Hematopoietic multipotent progenitor cell treated with erythropoietin and hydrocortisone succinate and interleukin-3 and kit ligand, for 6 days (in vitro differentiated cells): ENCODE results near the gene KRTAP25-1.
A peak's percentile ranks its signal among the peaks of the same experiment; 100 is the strongest.

Source experiments
- DNase-seq: peaks from one replicate; pipeline ENCODE4 v3.0.0-alpha.2; 2015

The KRTAP25-1 gene, protein sequence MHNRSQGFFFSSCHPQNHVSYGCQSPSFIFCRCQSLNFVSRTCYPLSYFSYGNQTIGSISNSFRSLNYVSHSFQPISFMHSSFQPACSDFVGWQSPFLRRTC

DNA sequence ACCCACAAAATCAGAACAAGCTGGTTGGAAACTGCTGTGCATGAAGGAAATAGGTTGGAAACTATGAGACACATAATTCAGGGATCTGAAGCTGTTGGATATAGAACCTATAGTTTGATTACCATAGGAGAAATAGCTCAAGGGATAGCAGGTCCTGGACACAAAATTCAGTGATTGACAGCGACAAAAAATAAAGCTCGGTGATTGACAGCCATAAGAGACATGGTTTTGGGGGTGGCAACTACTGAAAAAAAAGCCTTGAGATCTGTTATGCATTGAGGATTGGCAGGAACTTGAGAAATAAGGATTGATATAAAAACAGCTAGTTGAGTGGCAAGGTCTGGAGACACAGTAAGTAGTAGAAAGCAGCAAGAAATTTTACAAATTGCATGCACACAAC, at the start of gene KRTAP25-1:
Gene KRTAP25-1 (minus strand): TSS at position 300 of the 400 bp plus-strand sequence. CDS start 24 bp downstream, at position 276.
- DNase-seq, result no peak

DNA sequence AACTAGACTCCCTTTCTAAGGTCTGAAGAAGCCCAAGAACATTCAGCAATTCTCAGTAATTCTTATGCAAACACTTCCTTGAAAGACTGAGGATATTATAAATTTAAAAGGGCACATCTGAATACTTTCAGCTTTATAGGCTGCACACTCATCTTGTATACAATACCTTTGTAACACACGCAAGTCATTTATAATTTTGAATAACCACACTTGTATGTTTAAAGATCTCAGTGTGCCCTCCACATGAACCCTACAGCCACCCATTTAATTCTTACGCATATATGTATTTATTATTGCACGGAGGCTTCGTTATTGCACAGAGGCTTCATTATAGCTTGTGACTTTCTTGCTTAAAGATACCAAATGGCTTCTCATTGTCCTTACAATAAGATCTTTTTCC, 49.4 kb upstream of the KRTAP25-1 start:
- DNase-seq, result no peak

DNA sequence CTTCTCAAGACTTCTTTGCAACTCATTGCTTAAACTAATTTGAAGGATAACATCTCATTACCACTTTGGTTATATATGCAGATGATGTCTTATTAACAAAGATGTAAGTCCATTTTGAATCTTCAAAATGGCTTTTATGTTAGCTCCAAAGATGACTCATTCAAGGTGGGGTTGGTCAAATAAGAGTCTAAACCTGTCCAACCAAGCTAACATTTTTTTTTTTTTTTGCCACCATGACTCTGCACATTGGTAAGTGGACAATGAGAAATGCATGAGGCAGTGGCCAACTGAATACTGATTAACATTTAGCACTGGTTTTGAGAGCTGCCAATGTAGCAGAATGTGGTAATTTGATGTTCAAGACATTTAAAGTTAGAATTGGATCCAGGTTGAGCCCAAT, 48.5 kb upstream of the KRTAP25-1 start:
- no peak for DNase-seq

DNA sequence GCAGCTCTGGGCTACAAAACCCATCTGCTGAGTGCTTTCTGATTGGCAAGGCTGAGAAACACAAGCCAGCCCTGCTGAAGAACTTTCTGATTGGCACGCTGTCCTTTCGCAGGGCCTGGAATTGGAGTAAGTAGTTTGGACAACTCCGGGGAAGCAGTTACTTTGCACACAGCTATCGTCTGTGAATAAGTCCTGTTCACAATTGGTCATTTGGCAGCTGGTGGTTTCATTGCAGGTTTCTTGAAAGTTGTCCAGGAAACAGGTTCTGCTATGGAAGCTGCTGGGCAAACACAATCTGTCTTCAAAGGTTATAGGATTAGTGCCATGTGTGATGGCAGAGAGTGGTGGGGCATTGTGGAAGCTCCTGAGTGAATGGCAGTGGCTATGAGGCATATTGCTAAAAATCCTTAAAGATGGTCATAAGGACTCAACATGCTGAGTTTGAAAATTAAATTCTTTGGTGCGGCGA, 48.0 kb upstream of the KRTAP25-1 start, which contains the start of gene KRTAP27-1:
Gene KRTAP27-1 (minus strand): TSS at position 419 of the 469 bp plus-strand sequence. CDS start 26 bp downstream, at position 393.
- DNase-seq, result no peak

DNA sequence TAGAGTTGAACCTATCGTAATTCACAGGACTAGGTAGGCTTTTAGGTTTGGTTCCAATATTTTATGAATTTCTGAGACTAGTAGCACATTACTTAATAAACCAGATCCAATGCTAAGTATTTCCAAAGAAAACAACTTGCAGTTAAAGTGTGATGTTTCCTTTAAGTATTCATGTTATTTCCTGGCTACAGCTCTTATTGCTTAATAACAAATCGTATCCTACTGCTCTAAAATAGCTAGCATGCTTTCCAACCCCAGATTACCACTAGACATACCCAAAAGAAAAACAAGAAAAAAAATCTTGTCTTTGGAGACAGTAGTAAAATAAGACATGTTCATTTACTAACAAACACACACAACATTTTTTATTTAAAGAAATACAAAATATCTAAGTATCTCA, 47.3 kb upstream of the KRTAP25-1 start:
- DNase-seq, result no peak

DNA sequence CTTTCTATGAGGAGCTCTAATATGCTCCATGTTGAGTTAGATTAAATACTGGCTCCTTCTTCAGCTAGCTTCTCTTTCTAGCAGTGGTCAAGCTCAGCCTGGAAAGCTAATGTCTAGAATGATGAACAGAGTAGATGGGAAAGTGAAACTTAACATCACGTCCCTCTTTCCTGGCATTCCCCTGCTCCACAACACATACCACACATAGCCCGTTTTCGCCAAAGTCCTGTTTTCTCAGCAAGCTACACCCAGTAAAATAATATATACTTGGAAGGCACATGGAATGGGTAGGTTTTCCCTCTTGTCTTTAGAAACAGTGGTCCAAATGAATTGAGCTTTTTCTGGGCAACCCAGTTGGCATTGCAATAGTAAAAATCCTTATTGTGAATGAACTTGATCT, 44.4 kb upstream of the KRTAP25-1 start:
- DNase-seq, result no peak

DNA sequence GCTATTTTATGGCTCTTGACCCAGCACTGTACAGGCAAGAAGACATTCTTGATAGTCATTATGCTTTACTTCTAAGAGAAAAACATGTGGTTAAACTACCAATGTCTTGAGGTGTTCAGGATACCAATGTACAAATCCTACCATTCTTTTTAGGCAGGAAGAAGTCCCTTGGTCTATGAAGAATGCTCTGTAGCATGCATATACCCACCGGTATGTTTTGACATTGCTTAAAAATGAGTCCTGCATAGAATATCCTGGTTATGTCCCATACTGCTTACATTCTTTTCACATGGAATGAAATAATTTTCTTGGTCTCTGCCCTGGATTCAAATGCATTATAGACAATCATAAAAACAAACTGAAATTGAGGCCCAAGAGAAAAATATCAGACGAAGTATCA, 43.4 kb upstream of the KRTAP25-1 start:
- no peak for DNase-seq

DNA sequence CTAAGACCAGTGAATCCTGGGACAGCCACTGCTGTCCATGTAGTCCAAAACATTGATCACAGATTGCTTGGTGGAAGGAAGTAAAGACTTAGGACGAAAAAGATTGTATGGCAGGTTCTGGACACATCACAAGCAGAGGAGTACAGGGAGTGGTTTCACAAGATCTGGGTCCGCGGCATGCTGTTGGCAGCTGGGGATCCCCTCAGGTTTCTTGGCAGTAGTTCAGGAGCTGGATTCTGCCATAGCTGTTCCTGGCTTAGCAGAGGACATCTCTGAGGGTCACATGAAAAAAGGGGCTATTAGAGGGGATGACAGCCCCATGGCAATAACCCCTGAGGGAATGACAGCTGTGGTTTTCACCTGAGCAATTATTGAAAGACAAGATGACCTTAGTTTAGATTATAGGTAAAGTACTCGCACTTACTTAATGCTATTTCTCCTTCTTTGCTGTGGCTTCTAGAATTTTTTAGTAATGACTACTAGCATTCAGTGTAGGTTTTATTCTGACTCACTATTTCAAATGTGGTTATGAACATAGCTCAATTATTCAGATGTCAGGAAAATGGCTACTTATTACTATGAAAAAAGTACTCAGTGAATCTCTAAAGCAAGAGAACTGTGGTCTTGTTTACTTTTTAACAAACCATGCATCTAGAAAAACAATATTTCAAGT, 40.0 kb upstream of the KRTAP25-1 start:
- DNase-seq, result no peak

DNA sequence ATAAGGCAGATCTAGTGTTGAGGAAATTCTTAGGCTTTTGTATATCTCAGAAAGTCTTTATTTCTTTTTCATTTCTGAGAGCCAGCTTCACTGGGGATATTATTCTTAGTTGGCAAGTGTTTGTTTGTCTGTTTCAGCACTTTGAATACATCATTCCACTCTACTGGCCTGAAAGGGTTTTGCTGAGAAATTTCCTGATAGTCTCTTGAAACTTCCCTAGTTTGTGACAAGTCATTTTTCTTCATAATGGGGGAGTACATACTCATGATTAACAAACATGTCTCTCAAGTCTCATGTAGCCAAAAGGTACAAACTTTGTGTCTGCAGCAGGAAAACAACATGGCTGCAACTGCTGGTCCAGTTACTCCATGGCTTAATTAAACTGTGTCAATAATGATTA, 37.1 kb upstream of the KRTAP25-1 start:
- no peak for DNase-seq

DNA sequence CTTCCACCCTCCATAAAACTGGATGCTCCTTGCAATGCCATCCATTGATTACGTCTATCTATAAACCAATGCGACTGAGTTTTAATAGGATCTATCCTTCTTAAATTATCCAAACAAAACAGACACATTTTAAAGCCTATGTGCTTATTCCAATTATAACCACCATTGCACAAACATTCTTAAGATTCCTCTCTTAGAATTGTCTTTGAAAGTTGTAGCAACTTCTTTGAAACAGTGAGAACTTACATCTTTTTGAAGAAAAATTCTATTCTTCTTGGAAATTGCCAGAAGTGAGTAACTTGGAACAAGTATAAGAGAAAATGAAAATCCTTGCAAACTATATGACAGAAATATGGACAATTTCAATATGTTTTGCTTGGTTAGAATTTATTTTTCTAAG, 30.9 kb upstream of the KRTAP25-1 start, which contains the start of gene KRTAP26-1:
Gene KRTAP26-1 (minus strand): TSS at position 101 of the 400 bp plus-strand sequence. CDS start 280 bp downstream, outside the sequence.
- DNase-seq, result no peak

DNA sequence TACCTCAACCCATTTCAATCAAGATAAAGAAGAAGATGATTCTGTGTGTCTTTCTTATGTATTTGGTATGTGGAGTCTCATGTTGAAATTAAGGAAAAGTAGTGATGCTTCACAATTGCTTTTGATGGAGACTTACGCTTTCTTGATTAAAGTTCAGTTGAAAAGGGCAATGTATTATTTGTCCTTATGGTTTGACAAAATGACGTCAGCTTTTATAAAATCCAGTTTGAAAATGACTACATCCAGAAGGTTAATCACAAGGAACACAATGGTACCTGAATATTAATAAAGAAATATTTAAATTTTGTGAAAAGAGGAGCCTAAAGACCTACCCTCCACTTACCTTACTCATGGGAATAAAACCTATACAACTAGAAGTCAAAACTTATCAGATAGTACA, 26.4 kb upstream of the KRTAP25-1 start:
- DNase-seq, result no peak

DNA sequence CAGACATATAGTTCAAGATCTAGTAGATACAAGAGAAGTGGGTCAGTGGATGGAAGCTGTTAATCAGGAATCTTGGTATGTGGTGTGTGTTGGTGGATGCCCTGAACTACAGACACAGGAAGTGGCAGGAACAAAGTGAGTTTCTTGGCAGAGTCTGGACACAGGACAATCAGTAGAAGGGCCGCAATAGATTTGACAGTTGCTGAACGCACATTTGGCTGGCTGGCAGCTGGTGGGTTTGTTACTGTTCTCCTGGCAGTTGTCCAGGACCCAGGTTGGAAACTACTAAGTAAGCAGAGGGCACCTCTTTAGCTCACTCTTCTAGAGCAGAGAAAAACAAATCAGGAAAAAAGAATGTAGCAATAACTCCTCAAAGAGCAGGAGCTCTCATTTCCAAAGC, 17.6 kb upstream of the KRTAP25-1 start:
- DNase-seq, result no peak

DNA sequence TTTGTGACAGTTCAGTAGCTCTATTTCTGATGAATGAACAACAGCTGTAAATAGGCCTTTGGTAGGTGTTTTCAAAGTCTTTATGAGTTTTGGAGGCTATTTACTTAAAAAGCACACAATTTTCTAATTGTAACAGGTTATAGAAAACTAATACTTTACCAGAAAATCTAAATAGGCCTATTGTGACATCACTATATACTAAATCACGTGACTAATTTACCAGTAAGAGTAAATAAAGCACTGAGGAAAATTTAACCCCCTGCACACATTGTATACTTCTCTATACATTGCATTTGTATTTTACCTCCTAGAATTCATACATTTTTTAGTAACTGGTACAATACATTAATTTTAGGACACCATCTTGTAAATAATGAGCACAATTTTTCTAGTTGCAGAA, 15.8 kb upstream of the KRTAP25-1 start:
- no peak for DNase-seq

DNA sequence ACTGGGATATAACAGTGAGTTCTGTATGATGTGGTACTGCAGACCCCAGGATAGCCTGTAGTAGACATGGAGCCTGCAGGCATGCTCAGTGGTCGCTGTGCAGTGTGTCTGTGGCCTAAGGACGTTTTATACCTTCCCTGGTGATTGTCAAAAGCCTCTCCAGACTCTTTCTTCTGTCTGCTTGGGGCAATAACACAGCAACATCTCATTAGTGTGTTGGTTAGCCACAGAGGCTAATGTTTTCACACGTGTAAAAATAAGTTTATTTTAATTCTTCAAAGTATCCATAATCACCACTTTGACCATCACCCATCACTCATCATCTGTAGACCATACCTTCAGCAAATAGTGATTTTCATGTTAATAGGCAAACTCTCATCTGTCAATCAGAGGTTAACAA, 6.5 kb downstream of the KRTAP25-1 start, which contains the start of gene KRTAP24-1:
Gene KRTAP24-1 (minus strand): TSS at position 101 of the 400 bp plus-strand sequence. CDS start 18 bp downstream, at position 83.
- DNase-seq, result no peak

DNA sequence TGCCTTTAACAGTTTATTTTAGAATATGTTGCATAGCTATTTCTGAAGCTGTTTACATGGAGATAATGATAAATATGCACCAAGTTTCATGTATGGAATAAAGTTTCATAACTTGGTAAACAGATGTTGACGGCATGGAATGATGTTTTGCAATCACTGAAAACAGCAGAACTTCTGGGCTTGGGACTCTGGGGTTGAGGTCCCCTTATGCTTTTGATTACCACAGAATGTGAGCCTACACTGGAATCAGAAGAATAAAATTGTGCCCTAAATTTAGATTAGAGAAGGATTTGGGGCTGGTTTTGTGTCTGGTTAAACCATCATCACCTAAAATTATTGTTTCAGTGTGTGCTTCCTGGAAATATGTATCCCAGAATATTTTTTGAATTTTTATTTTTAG, 17.7 kb downstream of the KRTAP25-1 start:
- no peak for DNase-seq

DNA sequence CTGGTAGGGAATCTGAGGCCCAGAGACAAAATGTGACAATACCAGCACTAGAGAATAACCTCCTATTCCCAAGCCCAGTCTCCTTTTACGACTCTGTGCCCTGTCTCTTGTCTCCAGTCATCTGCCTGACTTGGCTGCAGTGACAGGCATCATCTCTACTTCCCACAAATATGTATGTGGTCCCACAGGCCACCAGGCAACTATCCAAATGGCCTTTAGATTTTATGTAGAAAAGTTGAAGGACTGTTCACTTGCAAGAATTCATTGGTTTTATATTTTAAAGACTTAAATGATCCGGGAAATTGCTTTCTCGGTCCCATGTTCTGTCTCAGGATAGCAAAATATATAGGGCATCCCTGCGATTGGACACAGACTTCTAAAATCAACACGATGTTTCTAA, 18.2 kb downstream of the KRTAP25-1 start:
- DNase-seq, result no peak

DNA sequence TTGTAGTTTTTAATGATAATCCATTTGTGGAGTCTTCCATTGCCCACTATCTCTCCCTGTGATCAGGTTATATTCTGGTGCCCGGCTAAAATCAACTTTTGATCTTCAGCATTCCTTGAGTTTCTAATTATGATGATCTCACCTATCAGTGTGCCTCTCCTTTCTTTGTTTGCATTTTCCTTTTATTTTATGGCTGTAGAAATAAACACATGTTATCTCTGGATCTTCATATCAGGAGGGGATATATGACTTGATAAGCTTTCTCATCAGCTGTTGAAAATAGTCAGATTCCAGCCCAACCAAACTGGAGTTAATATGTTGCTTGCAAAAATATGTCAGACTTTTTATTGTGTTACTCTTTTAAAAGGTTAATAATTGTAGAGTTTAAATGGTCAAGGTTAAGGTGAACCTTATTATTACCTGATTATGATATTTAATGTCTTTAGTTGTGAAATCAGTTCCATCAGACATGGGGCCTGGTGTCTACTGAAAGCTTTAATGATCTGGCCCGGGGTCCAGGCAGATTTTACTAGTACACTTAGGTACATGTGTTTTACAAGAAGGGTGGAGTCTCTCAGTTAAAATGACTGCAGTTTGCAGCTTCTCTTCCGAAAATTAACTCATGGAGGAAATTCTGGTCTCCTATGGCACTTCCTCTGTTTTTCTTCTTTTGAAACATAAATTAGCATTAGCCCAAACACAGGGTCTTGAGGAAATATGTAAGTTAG, 19.3 kb downstream of the KRTAP25-1 start:
- no peak for DNase-seq

DNA sequence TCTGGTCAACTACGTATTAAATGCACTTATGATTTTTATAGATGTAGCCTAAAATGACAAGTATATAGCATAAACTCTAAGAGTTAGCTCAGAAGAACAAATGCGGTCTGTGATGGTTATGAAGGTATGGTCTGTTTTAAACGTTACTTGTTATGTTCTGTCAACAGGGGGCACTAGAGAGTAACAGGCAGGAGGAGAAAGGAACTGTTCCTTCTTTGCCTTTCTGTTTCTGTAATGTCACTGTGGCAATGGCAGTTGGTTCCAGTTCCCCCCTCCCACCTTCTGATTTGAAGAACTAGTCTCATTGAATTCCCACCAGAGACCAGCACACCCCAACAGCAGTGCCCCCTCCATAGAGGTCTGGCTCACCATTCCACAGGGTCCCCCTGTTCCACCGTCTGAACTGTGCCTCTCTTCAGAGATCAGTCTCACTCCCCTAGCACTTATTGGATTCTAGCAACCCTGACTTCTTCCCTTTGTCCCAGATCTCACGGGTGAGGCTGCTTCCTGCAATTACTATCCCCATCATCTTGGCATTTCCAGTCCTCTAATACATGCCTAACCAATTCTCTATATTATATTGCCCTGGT, 20.6 kb downstream of the KRTAP25-1 start:
- DNase-seq, result peak; percentile 8

DNA sequence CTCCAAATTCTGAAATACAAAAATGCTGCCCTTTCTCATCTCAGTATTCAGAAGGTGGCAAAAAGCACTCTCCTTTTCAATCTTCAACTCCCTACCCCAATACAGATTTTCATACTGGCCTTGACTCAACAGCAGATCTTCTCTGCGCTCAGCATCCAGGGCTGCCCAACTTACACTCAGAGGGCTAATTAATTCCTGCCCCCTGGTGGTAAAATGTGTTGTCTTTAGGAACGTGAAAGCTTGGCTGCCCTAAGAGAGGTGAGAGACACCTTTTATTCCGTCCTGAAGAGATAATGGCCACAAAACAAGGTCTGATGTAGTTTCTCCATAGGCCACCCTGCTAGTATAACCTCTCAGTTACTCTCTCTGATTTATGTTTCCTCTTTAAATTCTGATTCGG, 31.5 kb downstream of the KRTAP25-1 start:
- DNase-seq, result peak; percentile 46

DNA sequence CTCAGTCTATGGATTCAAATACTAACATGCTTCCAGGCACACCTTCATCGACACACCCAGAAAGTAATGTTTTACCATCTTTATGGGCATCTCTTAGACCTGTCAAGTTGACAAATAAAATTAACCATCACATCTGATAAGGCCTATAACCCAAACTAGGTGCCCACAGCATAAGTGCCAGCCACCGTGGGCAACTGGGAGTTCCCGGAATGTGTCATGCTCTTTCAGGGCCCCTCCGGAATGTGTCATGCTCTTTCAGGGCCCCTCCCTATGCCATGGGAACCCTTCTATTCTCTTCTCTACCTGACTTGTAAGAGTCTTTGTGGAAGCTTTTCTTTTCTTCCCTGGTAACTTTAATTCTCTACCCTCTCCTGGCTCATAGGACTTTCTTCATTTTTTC, 33.2 kb downstream of the KRTAP25-1 start:
- DNase-seq, result no peak

DNA sequence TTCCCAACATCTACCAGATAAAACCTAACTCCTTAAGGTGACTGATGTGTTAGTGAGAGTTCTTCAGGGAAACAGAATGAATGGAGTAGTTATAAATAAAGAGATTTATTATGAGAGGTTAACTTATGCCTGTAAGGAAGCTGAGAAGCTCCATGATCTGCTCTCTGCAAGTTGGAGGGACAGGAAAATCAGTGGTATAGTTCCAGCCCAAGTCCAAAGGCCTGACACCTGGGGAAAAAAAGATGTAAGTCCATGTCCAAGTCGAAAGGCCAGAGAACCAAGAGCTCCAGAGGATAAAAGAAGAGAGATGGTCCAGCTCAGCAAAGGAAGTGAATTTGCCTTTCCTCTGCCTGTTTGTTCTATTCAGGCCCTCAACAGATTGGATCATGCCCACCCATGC, 33.6 kb downstream of the KRTAP25-1 start:
- DNase-seq, result no peak

DNA sequence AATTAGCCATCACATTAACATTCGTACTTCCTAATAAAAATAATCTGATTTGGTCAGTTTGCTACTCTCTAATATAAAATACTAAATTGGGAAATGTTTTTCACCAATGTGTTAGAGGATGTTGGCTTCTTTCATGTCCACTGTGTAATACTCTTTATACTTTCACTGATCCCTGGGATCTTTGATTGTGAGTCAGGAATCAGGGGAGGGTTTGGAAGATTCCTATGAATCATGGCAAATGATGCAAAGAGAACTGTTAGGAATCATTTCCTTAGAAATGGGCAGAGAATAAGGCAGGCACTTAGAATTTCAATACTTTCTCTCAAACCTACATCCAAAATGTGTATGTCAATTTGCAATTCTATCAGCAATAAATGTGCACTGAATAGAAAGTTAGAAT, 37.5 kb downstream of the KRTAP25-1 start:
- no peak for DNase-seq

DNA sequence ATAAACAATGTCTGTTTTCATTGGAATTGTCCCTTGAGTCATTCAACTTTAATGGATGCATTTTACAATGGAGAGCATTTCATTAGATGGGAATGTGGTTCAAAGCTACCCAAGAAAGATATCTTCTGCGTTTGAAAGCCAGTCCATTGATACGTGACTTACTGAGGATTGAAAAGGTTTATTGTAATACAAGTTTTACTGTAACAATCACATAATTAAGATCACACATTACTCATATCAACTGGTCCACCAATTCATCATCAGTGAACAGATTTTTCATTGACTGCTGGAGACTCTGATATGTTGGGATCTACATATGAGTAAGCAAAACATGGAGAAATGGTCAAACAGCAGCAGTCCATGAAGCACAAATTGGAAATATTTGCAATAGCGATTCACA, 39.4 kb downstream of the KRTAP25-1 start:
- DNase-seq, result no peak

DNA sequence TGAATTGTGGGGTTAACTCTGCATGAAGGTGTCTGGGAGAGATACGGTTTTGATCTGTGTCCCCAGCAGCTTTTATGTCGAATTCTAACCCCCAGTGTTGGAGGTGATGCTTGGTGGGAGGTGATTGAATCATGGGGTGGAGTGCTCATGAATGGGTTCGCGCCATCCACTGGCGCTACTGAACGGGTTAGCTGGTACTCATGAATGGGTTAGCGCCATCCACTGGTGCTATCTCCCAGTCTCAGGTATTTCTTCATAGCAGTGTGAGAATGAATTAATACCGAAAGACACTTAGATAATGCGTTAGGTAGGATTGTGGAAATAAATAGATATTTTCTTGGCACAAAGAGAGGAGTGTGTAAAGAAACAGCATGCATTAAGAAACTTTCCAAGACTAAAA, 40.5 kb downstream of the KRTAP25-1 start:
- DNase-seq, result no peak
